Subcutaneous abdominal adipose tissue (tissue), 5 donors: ENCODE measurements around the gene GRB10.

ENCODE experiments used
- H3K27ac ChIP-seq: one replicate; pipeline ENCODE4 v1.7.0; 2013; ENCODE audit warnings: low read depth, mild to moderate bottlenecking, inconsistent platforms, low read length, moderate library complexity
- H3K27me3 ChIP-seq, 5 donors: one replicate each; pipeline ENCODE4 v1.7.0; 2013; ENCODE audit warnings: low read length in 5 of 5, inconsistent platforms in 1 of 5; ENCODE audit not compliant: control insufficient read depth in 5 of 5, insufficient read depth in 4 of 5
- H3K36me3 ChIP-seq, 5 donors: one replicate each; pipeline ENCODE4 v1.7.0; 2013; ENCODE audit warnings: low read length in 5 of 5; ENCODE audit not compliant: control insufficient read depth in 5 of 5, insufficient read depth in 5 of 5
- H3K4me1 ChIP-seq, 5 donors: one replicate each; pipeline ENCODE4 v1.7.0; 2013; ENCODE audit warnings: low read length in 5 of 5, mild to moderate bottlenecking in 3 of 5, moderate library complexity in 1 of 5; ENCODE audit not compliant: control insufficient read depth in 5 of 5, insufficient read depth in 5 of 5
- H3K4me3 ChIP-seq, 5 donors: one replicate each; pipeline ENCODE4 v1.7.0; 2013; ENCODE audit warnings: low read length in 5 of 5, low read depth in 1 of 5
- H3K9ac ChIP-seq, 5 donors: one replicate each; pipeline ENCODE4 v1.7.0; 2013; ENCODE audit warnings: low read length in 5 of 5, mild to moderate bottlenecking in 4 of 5, moderate library complexity in 3 of 5
- H3K9me3 ChIP-seq, 5 donors: one replicate each; pipeline ENCODE4 v1.7.0; 2013; ENCODE audit warnings: low read length in 5 of 5; ENCODE audit not compliant: control insufficient read depth in 5 of 5
- donor health status: healthy.
- donor health status: healthy.
- donor health status: healthy.
- donor health status: healthy.
- donor health status: healthy.

The GRB10 gene

GRCh38 chr7:50707236-50708006, 75.3 kb downstream of the GRB10 start:
- Histone ChIP-seq H3K9me3 (no peaks in the 10 kb centered on the region), H3K9ac (no peak overlapping the region), H3K27me3 (no peaks in the 10 kb centered on the region), H3K4me1 (peaks cover 2 to 27% (median 9%) of the 10 kb centered on the region in 5 donors), H3K4me3 (no peak overlapping the region), H3K27ac (no peak overlapping the region), H3K36me3 (peaks cover 0 to 2% (median 1%) of the 10 kb centered on the region in 5 donors)

GRCh38 chr7:50706469-50706937, 76.2 kb downstream of the GRB10 start:
- Histone ChIP-seq H3K36me3 (peaks cover 0 to 8% (median 6%) of the 10 kb centered on the region in 5 donors), H3K4me1 (peaks cover 2 to 24% (median 9%) of the 10 kb centered on the region in 5 donors), H3K4me3 (no peak overlapping the region), H3K9ac (no peak overlapping the region), H3K27ac (no peak overlapping the region), H3K27me3 (no peaks in the 10 kb centered on the region), H3K9me3 (no peaks in the 10 kb centered on the region)

- no peak overlapping the region for H3K27ac ChIP-seq
- H3K4me1 ChIP-seq: peaks cover 0 to 19% (median 5%) of the 10 kb centered on the region in 5 donors
- H3K27me3 ChIP-seq: no peaks in the 10 kb centered on the region
- H3K9ac ChIP-seq: no peak overlapping the region
- H3K9me3 ChIP-seq: no peaks in the 10 kb centered on the region
- H3K36me3 ChIP-seq: peaks cover 0 to 8% (median 7%) of the 10 kb centered on the region in 5 donors
- H3K4me3 ChIP-seq: no peak overlapping the region
Observed at GRCh38 chr7:50704844-50705243, 77.9 kb downstream of the GRB10 start.

GRCh38 chr7:50703654-50704053, 79.0 kb downstream of the GRB10 start:
- H3K27ac ChIP-seq: no peak overlapping the region
- peaks cover 0 to 19% (median 0%) of the 10 kb centered on the region in 5 donors for H3K4me1 ChIP-seq
- H3K4me3 ChIP-seq: no peak overlapping the region
- no peak overlapping the region for H3K9ac ChIP-seq
- no peaks in the 10 kb centered on the region for H3K27me3 ChIP-seq
- H3K9me3 ChIP-seq: no peaks in the 10 kb centered on the region
- H3K36me3 ChIP-seq: peaks cover 0 to 8% (median 7%) of the 10 kb centered on the region in 5 donors

- Histone ChIP-seq H3K9ac (no peak overlapping the region), H3K9me3 (no peaks in the 10 kb centered on the region), H3K4me3 (no peak overlapping the region), H3K27ac (no peak overlapping the region), H3K36me3 (peaks cover 3 to 8% (median 7%) of the 10 kb centered on the region in 5 donors), H3K27me3 (no peaks in the 10 kb centered on the region), H3K4me1 (peaks cover 0 to 13% (median 0%) of the 10 kb centered on the region in 5 donors)
Observed at GRCh38 chr7:50699143-50699542, 83.6 kb downstream of the GRB10 start.

- H3K27ac ChIP-seq: no peak overlapping the region
- no peaks in the 10 kb centered on the region for H3K9me3 ChIP-seq
- H3K4me1 ChIP-seq: peaks cover 0 to 13% (median 5%) of the 10 kb centered on the region in 5 donors
- H3K36me3 ChIP-seq: peaks cover 3 to 8% (median 7%) of the 10 kb centered on the region in 5 donors
- no peaks in the 10 kb centered on the region for H3K27me3 ChIP-seq
- H3K4me3 ChIP-seq: no peak overlapping the region
- H3K9ac ChIP-seq: no peak overlapping the region
Observed at GRCh38 chr7:50697748-50698147, 84.9 kb downstream of the GRB10 start.

GRCh38 chr7:50696810-50697582, 85.7 kb downstream of the GRB10 start:
- H3K27me3 ChIP-seq: no peaks in the 10 kb centered on the region
- no peak overlapping the region for H3K4me3 ChIP-seq
- H3K9me3 ChIP-seq: no peaks in the 10 kb centered on the region
- peaks cover 0 to 4% (median 2%) of the 10 kb centered on the region in 5 donors for H3K36me3 ChIP-seq
- H3K9ac ChIP-seq: no peak overlapping the region
- no peak overlapping the region for H3K27ac ChIP-seq
- peaks cover 0 to 13% (median 5%) of the 10 kb centered on the region in 5 donors for H3K4me1 ChIP-seq

GRCh38 chr7:50695026-50695425, 87.7 kb downstream of the GRB10 start:
- no peaks in the 10 kb centered on the region for H3K27me3 ChIP-seq
- H3K4me1 ChIP-seq: peaks cover 0 to 13% (median 5%) of the 10 kb centered on the region in 5 donors
- H3K9ac ChIP-seq: no peak overlapping the region
- H3K9me3 ChIP-seq: no peaks in the 10 kb centered on the region
- peaks cover 0 to 3% (median 0%) of the 10 kb centered on the region in 5 donors for H3K36me3 ChIP-seq
- no peak overlapping the region for H3K4me3 ChIP-seq
- H3K27ac ChIP-seq: no peak overlapping the region

GRCh38 chr7:50693455-50694130, 89.1 kb downstream of the GRB10 start:
- H3K4me3 ChIP-seq: no peak overlapping the region
- H3K4me1 ChIP-seq: peaks cover 0 to 13% (median 5%) of the 10 kb centered on the region in 5 donors
- H3K9ac ChIP-seq: no peak overlapping the region
- H3K27me3 ChIP-seq: no peaks in the 10 kb centered on the region
- no peak overlapping the region for H3K27ac ChIP-seq
- H3K9me3 ChIP-seq: no peaks in the 10 kb centered on the region
- peaks cover 0 to 9% (median 3%) of the 10 kb centered on the region in 5 donors for H3K36me3 ChIP-seq
